Smooth muscle cell (in vitro differentiated cells): ENCODE results near the gene RAC3. TPM values are rescaled to one million over a fixed set of nuclear protein-coding genes. Genes with fewer than 3 reads are reported as not detected.

Experiments used
- DNase-seq: peaks from one replicate; lab custom pipeline; 2025; ENCODE audit not compliant: unreplicated experiment; lab: John Stamatoyannopoulos, UW
- H2AFZ ChIP-seq: fragments of 200-600 bp; sonication (generic); 2 replicates; pipeline ENCODE4 v1.6.0; 2016; ENCODE audit warnings: antibody characterized with exemption, low read depth, mild to moderate bottlenecking
- H3F3A ChIP-seq: fragments of 200-600 bp; sonication (generic); 2 replicates; pipeline ENCODE4 v1.6.0; 2017; ENCODE audit warnings: antibody characterized with exemption, low read depth
- H3K27ac ChIP-seq: fragments of 200-600 bp; sonication (generic); 2 replicates; pipeline ENCODE4 v1.5.1; 2016; ENCODE audit warnings: low read depth, mild to moderate bottlenecking
- H3K27me3 ChIP-seq: fragments of 200-600 bp; sonication (generic); 2 replicates; pipeline ENCODE4 v1.6.1; 2016; ENCODE audit warnings: low read depth, mild to moderate bottlenecking
- H3K36me3 ChIP-seq: fragments of 200-600 bp; sonication (generic); 2 replicates; pipeline ENCODE4 v1.5.1; 2016; ENCODE audit warnings: low read depth
- H3K4me1 ChIP-seq: fragments of 200-600 bp; sonication (generic); 2 replicates; pipeline ENCODE4 v1.5.1; 2016; ENCODE audit warnings: low read depth
- H3K4me2 ChIP-seq: fragments of 200-600 bp; sonication (generic); 2 replicates; pipeline ENCODE4 v1.6.0; 2016; ENCODE audit warnings: mild to moderate bottlenecking
- H3K4me3 ChIP-seq: fragments of 200-600 bp; sonication (generic); 2 replicates; pipeline ENCODE4 v1.5.1; 2016; ENCODE audit warnings: mild to moderate bottlenecking
- H3K79me2 ChIP-seq: fragments of 200-600 bp; sonication (generic); 2 replicates; pipeline ENCODE4 v1.6.0; 2016; ENCODE audit warnings: low read depth, mild to moderate bottlenecking
- H3K9ac ChIP-seq: fragments of 200-600 bp; sonication (generic); 2 replicates; pipeline ENCODE4 v1.6.0; 2016; ENCODE audit warnings: low read depth
- H3K9me3 ChIP-seq: fragments of 200-600 bp; sonication (generic); replicated peaks from 2 replicates; pipeline ENCODE4 v1.5.1; 2016; ENCODE audit warnings: low read depth
- H4K20me1 ChIP-seq: fragments of 200-600 bp; sonication (generic); 2 replicates; pipeline ENCODE4 v1.6.0; 2016; ENCODE audit warnings: low read depth
- CTCF ChIP-seq: fragments of 200-600 bp; sonication (generic); IDR thresholded peaks from 2 replicates; pipeline ENCODE4 v1.5.1; 2017; ENCODE audit warnings: borderline replicate concordance, mild to moderate bottlenecking, antibody characterized with exemption; ENCODE audit not compliant: insufficient read depth, poor library complexity, severe bottlenecking
- WGBS: methylation state at CpG from one replicate; pipeline ENCODE4 v1.1.7; 2016; ENCODE audit warnings: low lambda C conversion rate; 5-methylcytosine and 5-hydroxymethylcytosine counted together
- polyA plus RNA-seq: library from polyadenylated mRNA; unstranded; fragments of >200 nt; fragmentation: Nextera tagmentation; extraction: Ambion mirVana; gene quantifications from 2 replicates; pipeline ENCODE4 v1.2.1, GENCODE V29; 2016
- total RNA-seq: library from RNA; depleted of rRNA; stranded (reverse); fragments of >200 nt; gene quantifications from 2 replicates; pipeline ENCODE4 v1.2.3, GENCODE V29; 2014

RAC3 gene
- total and polyA plus RNA-seq, 2 experiments from 2014 or later = 15.3 to 33.0 TPM

GRCh38 chr17:82050761-82051641 lies 19.5 kb downstream of the RAC3 start:
- DNase-seq = no peak
- H4K20me1 ChIP-seq = peaks cover 7% of the 10 kb centered on the region
- H3K4me2 ChIP-seq = peak overlapping the region; percentile 87
- H3K4me1 ChIP-seq = peaks cover 16% of the 10 kb centered on the region
- peak overlapping the region; percentile 19 for H2AFZ ChIP-seq
- no peaks in the 10 kb centered on the region for H3K27me3 ChIP-seq
- no peaks in the 10 kb centered on the region for H3F3A ChIP-seq
- peak overlapping the region; percentile 68 for H3K9ac ChIP-seq
- TF ChIP-seq CTCF = no peak
- no peaks in the 10 kb centered on the region for H3K9me3 ChIP-seq
- 36% methylated on average over 30 of the region's 79 CpGs for WGBS
- no peak overlapping the region for H3K27ac ChIP-seq
- H3K4me3 ChIP-seq = peak overlapping the region; percentile 55
- peaks cover 23% of the 10 kb centered on the region for H3K79me2 ChIP-seq
- H3K36me3 ChIP-seq = no peaks in the 10 kb centered on the region

- Histone ChIP-seq H3K27ac (no peak within 1 kb of the TSS), H2AFZ (peak within 1 kb of the TSS; percentile 19), H4K20me1 (peaks cover 7% of the 10 kb centered on the region), H3K9me3 (no peaks in the 10 kb centered on the region), H3K79me2 (peaks cover 23% of the 10 kb centered on the region), H3K36me3 (no peaks in the 10 kb centered on the region), H3K4me2 (peak within 1 kb of the TSS; percentile 91), H3K4me3 (peak within 1 kb of the TSS; percentile 55), H3K27me3 (no peaks in the 10 kb centered on the region), H3F3A (no peaks in the 10 kb centered on the region), H3K4me1 (peaks cover 16% of the 10 kb centered on the region), H3K9ac (peak within 1 kb of the TSS; percentile 68)
- TF ChIP-seq CTCF = no peak
- 2% methylated on average over 60 of the region's 94 CpGs for WGBS
- no peak for DNase-seq
Observed at GRCh38 chr17:82051776-82052637, 20.5 kb downstream of the RAC3 start, which contains the start of the genes GPS1 and RFNG. GPS1 (plus strand) TSS chr17:82051898; CDS start chr17:82051932, 34 bp downstream. RFNG (minus strand) TSS chr17:82051811; CDS start chr17:82051766, 45 bp downstream.

GRCh38 chr17:82052638-82053059 lies 21.2 kb downstream of the RAC3 start:
- Histone ChIP-seq H4K20me1 (peaks cover 7% of the 10 kb centered on the region), H3K9me3 (no peaks in the 10 kb centered on the region), H3K79me2 (peaks cover 23% of the 10 kb centered on the region), H3K4me1 (peaks cover 16% of the 10 kb centered on the region), H3K27me3 (no peaks in the 10 kb centered on the region), H3K4me2 (peak overlapping the region; percentile 91), H3F3A (no peaks in the 10 kb centered on the region), H3K27ac (no peak overlapping the region), H3K9ac (peak overlapping the region; percentile 65), H2AFZ (no peak overlapping the region), H3K4me3 (peak overlapping the region; percentile 55), H3K36me3 (no peaks in the 10 kb centered on the region)
- DNase-seq = no peak
- TF ChIP-seq CTCF = no peak
- 45% methylated on average over 11 of the region's 19 CpGs for WGBS
